A549 (cell line): ENCODE data around the gene ESR2. TPM values are rescaled to one million over a fixed set of nuclear protein-coding genes. Genes with fewer than 3 reads are reported as not detected.

Experiments
- ATAC-seq, 2 experiments: fragments of 200-7000 bp in 1 of 2; fragments of >200 bp in 1 of 2; cut with Nextera tagmentation in 1 of 2; cut with Tn5 transposase in 1 of 2; 3 replicates each; pipeline versions ENCODE4 v1.8.0 to v1.9.1; 2018 to 2020; ENCODE audit warnings: mild to moderate bottlenecking in 1 of 2, moderate library complexity in 1 of 2
- CTCF ChIA-PET: fragments of 300-600 bp; sonication (Branson Sonifier 250); formaldehyde crosslinking; extraction: SDS; loops from one replicate; lab custom pipeline; 2021; ENCODE audit warnings: antibody characterized with exemption, inconsistent platforms; lab: Yijun Ruan, JAX
- POLR2A ChIA-PET: fragments of 350-600 bp; formaldehyde crosslinking; extraction: SDS; loops from one replicate; lab custom pipeline; 2021; ENCODE audit warnings: antibody characterized with exemption, inconsistent platforms; lab: Yijun Ruan, JAX
- DNase-seq, 2 experiments: peaks; one replicate each; pipeline versions ENCODE4 v3.0.0 to v3.0.0-alpha.2; 2011 to 2016; ENCODE audit warnings: low read depth in 1 of 2, low spot score in 1 of 2
- FAIRE-seq: peaks from 2 replicates; lab custom pipeline; 2011; peaks lifted over from hg19 to GRCh38; lab: Jason Lieb, UNC
- H3K27ac ChIP-seq, 2 experiments: fragments of >200 bp; sonication (Bioruptor Twin); formaldehyde crosslinking; 3 replicates each; pipeline ENCODE4 v1.5.1; 2016 to 2017
- H3K4me1 ChIP-seq: fragments of >200 bp; sonication (Bioruptor Twin); formaldehyde crosslinking; 3 replicates; pipeline ENCODE4 v1.6.1; 2016
- H3K4me2 ChIP-seq: fragments of >200 bp; sonication (Bioruptor Twin); formaldehyde crosslinking; 3 replicates; pipeline ENCODE4 v1.6.1; 2016
- H3K4me3 ChIP-seq: fragments of >200 bp; sonication (Bioruptor Twin); formaldehyde crosslinking; 3 replicates; pipeline ENCODE4 v1.5.1; 2016
- H3K9me3 ChIP-seq: fragments of >200 bp; sonication (Bioruptor Twin); formaldehyde crosslinking; 3 replicates; pipeline ENCODE4 v1.6.1; 2016
- BHLHE40 ChIP-seq: IDR thresholded peaks from 2 replicates; pipeline ENCODE4 v1.6.1; 2012; ENCODE audit warnings: low read depth, low read length, inconsistent platforms
- CBX2 ChIP-seq: fragments of 200-600 bp; sonication (generic); IDR thresholded peaks from 2 replicates; pipeline ENCODE4 v1.6.1; 2016; ENCODE audit warnings: low read depth, mild to moderate bottlenecking, borderline replicate concordance
- CBX8 ChIP-seq: fragments of 200-600 bp; sonication (generic); IDR thresholded peaks from 2 replicates; pipeline ENCODE4 v1.6.1; 2016
- CHD4 ChIP-seq: fragments of 200-600 bp; sonication (generic); IDR thresholded peaks from 2 replicates; pipeline ENCODE4 v1.6.1; 2016; ENCODE audit warnings: antibody characterized with exemption, mild to moderate bottlenecking, borderline replicate concordance
- ELK1 ChIP-seq: fragments of 150-350 bp; IDR thresholded peaks from 2 replicates; pipeline ENCODE4 v1.6.1; 2014; ENCODE audit warnings: low read depth, mild to moderate bottlenecking, low read length
- HEYL ChIP-seq: fragments of 250-450 bp; sonication (Bioruptor Pico); IDR thresholded peaks from 2 replicates; pipeline ENCODE4 v1.8.0; 2021; ENCODE audit warnings: mild to moderate bottlenecking, moderate library complexity
- HOXA7 ChIP-seq: fragments of 250-450 bp; sonication (Bioruptor Pico); IDR thresholded peaks from 2 replicates; pipeline ENCODE4 v1.5.0; 2020; ENCODE audit warnings: mild to moderate bottlenecking, moderate library complexity
- JUNB ChIP-seq: fragments of >200 bp; sonication (Bioruptor Twin); formaldehyde crosslinking; IDR thresholded peaks from 2 replicates; pipeline ENCODE4 v1.6.1; 2016
- KDM1A ChIP-seq: fragments of 200-600 bp; sonication (generic); IDR thresholded peaks from 2 replicates; pipeline ENCODE4 v1.6.1; 2016; ENCODE audit warnings: low read depth, mild to moderate bottlenecking
- KDM5A ChIP-seq: fragments of 200-600 bp; sonication (generic); IDR thresholded peaks from 2 replicates; pipeline ENCODE4 v1.6.1; 2016; ENCODE audit warnings: antibody characterized with exemption, mild to moderate bottlenecking
- MAX ChIP-seq: IDR thresholded peaks from 2 replicates; pipeline ENCODE4 v1.6.1; 2012
- NFE2L2 ChIP-seq: fragments of 150-350 bp; conservative IDR thresholded peaks from 2 replicates; pipeline ENCODE4 v1.6.1; 2014; ENCODE audit warnings: low read length
- PHF8 ChIP-seq: fragments of 200-600 bp; sonication (generic); IDR thresholded peaks from 2 replicates; pipeline ENCODE4 v1.6.1; 2016; ENCODE audit warnings: low read depth, mild to moderate bottlenecking, antibody characterized with exemption, moderate library complexity, borderline replicate concordance
- POLR2A ChIP-seq: IDR thresholded peaks from 2 replicates; pipeline ENCODE4 v1.6.1; 2012; ENCODE audit warnings: mild to moderate bottlenecking, low read length
- RAD21 ChIP-seq, 2 experiments: fragments of >200 bp in 1 of 2; sonication (Bioruptor Twin) in 1 of 2; formaldehyde crosslinking in 1 of 2; IDR thresholded peaks in 1 of 2; conservative IDR thresholded peaks in 1 of 2; 2 replicates in 1 of 2; 3 replicates in 1 of 2; pipeline ENCODE4 v1.6.1; 2012 to 2018; ENCODE audit warnings: inconsistent platforms in 1 of 2
- RARB ChIP-seq: fragments of 250-450 bp; sonication (Bioruptor Pico); IDR thresholded peaks from 2 replicates; pipeline ENCODE4 v1.8.0; 2021; ENCODE audit warnings: mild to moderate bottlenecking, moderate library complexity
- RCOR1 ChIP-seq: fragments of 150-350 bp; IDR thresholded peaks from 2 replicates; pipeline ENCODE4 v1.6.1; 2014; ENCODE audit warnings: antibody characterized with exemption, low read length, low read depth
- SMC3 ChIP-seq: fragments of >200 bp; sonication (Bioruptor Twin); formaldehyde crosslinking; IDR thresholded peaks from 3 replicates; pipeline ENCODE4 v1.6.1; 2018; ENCODE audit warnings: inconsistent platforms
- SREBF2 ChIP-seq: fragments of 450-650 bp; IDR thresholded peaks from 2 replicates; pipeline ENCODE4 v1.6.1; 2014; ENCODE audit warnings: mild to moderate bottlenecking, moderate library complexity
- USF2 ChIP-seq: fragments of 450-650 bp; IDR thresholded peaks from 2 replicates; pipeline ENCODE4 v1.6.1; 2014; ENCODE audit warnings: antibody characterized with exemption
- ZNF302 ChIP-seq: fragments of 250-450 bp; sonication (Bioruptor Pico); IDR thresholded peaks from 2 replicates; pipeline ENCODE4 v1.9.0; 2021; ENCODE audit warnings: inconsistent platforms, mild to moderate bottlenecking, moderate library complexity
- WGBS: methylation state at CpG from one replicate; pipeline ENCODE4 v1.1.6; 2017; ENCODE audit errors: missing lambda C conversion rate; 5-methylcytosine and 5-hydroxymethylcytosine counted together
- polyA minus RNA-seq: library from RNA; depleted of rRNA, polyadenylated mRNA; stranded (reverse); fragments of >200 nt; gene quantifications from 2 replicates; pipeline ENCODE4 v1.2.3, GENCODE V29; 2011; rRNA and poly(A)+ RNA removed
- polyA plus RNA-seq, 4 experiments: library from polyadenylated mRNA; depleted of rRNA in 3 of 4; stranded (reverse); fragments of >200 nt; fragmentation: RNase III in 1 of 4; extraction: RNeasy Plus Mini Kit Qiagen cat#74134 plus additional on column Dnase treatment in 1 of 4; gene quantifications; 2 replicates in 3 of 4; 3 replicates in 1 of 4; pipeline ENCODE4 v1.2.3, GENCODE V29; 2011 to 2017
- TF ChIP-seq, protein P1 (sequence below): IDR thresholded peaks from 2 replicates; pipeline ENCODE4 v1.6.1; 2012
- TF ChIP-seq, protein P2 (sequence below): fragments of >200 bp; sonication (Bioruptor Twin); formaldehyde crosslinking; IDR thresholded peaks from 2 replicates; pipeline ENCODE4 v1.6.1; 2016
- TF ChIP-seq, protein P3 (sequence below): fragments of >200 bp; sonication (Bioruptor Twin); formaldehyde crosslinking; IDR thresholded peaks from 3 replicates; pipeline ENCODE4 v1.6.1; 2016
- TF ChIP-seq, protein P4 (sequence below): fragments of 250-450 bp; sonication (Bioruptor Pico); IDR thresholded peaks from 2 replicates; pipeline ENCODE4 v1.5.0; 2021; ENCODE audit warnings: mild to moderate bottlenecking, moderate library complexity, borderline replicate concordance

Gene ESR2
- polyA plus RNA-seq (2011; rRNA removed): 0.05 and 0.07 TPM in 2 replicates
- polyA plus RNA-seq (2012; cell fraction: cytosol; rRNA removed): 0.03 and 0.04 TPM in 2 replicates
- polyA plus RNA-seq (2012; cell fraction: nucleus; rRNA removed): 0.12 TPM in 2 replicates
- polyA plus RNA-seq (2017; fragmentation: RNase III; extraction: RNeasy Plus Mini Kit Qiagen cat#74134 plus additional on column Dnase treatment): 0.06 to 0.09 TPM (median 0.07 TPM) in 3 replicates
- 0.12 and 0.19 TPM in 2 replicates for polyA minus RNA-seq

DNA sequence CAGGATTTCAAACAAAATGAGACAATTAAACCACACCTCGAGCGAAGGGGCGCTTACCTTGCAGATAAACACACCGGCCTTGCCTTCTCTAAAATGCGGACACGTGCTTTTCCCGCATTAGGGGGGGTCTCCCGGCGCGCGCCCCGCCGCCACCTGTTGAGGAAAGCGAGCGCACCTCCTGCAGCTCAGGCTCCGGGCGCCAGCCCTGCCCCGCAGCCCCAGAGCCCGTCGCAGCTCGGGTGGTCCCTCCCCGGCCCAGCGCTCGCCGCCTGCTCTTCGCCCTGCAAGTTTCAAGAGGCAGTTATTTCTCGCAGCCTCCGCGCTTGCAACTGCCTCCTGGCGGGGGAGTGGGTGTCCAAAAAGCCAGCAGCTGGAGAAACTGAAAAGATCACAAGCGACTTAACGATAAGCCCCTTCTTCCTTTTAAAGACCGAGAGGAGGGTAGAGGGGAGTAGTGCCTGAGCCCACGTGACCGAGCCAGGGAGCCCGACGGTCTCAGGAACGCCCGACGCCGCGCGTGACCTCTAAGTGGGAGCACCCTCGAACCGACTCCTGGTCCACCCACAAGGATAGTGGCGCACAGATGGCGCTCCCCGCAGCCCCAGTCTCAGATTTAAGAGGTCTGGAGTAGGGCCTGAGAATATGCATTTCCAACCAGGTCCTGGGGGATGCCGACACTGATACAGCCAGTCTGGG lies at the start of gene ESR2:
TSS of gene ESR2 (minus strand) at position 396 of the 696 bp plus-strand sequence. CDS start 11,386 bp downstream, outside the sequence.
- ChIA-PET POLR2A (no interaction called here), CTCF (interaction anchor here (0.6 to 5.3 kb wide), 42 partner anchors 9 to 906 kb away, joined by 3 to 100 read pairs (median 4); no protein-coding TSS in a partner anchor)
- Histone ChIP-seq H3K4me3 (peak within 1 kb of the TSS; percentile 43), H3K4me1 (0 out of 3 replicates have a peak, but pooled peaks cover 3% of the 10 kb centered on the region), H3K4me2 (peak within 1 kb of the TSS; percentile 89), H3K9me3 (no peaks in the 10 kb centered on the region), H3K27ac (peak within 1 kb of the TSS; percentile 20 to 28; a peak in 2 of 6 replicates)
- WGBS: 33% methylated on average over 33 of the region's 49 CpGs
- TF ChIP-seq RAD21 (conservative IDR thresholded peaks at IDR 0.05 in 1 of 2, IDR thresholded peaks at IDR 0.05 in 1 of 2): no peak
- TF ChIP-seq CBX2: no peak
- no peak for TF ChIP-seq SREBF2
- no peak for TF ChIP-seq HEYL (CRISPR knock-in tag)
- peak; percentile 63 for TF ChIP-seq USF2
- TF ChIP-seq CHD4: no peak
- TF ChIP-seq, protein P1, sequence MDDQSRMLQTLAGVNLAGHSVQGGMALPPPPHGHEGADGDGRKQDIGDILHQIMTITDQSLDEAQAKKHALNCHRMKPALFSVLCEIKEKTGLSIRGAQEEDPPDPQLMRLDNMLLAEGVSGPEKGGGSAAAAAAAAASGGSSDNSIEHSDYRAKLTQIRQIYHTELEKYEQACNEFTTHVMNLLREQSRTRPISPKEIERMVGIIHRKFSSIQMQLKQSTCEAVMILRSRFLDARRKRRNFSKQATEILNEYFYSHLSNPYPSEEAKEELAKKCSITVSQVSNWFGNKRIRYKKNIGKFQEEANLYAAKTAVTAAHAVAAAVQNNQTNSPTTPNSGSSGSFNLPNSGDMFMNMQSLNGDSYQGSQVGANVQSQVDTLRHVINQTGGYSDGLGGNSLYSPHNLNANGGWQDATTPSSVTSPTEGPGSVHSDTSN: no peak
- TF ChIP-seq SMC3: no peak
- FAIRE-seq: no peak
- DNase-seq: peak; percentile 13 to 15
- ATAC-seq: peak; percentile 52 to 62

GRCh38 chr14:64340560-64341196 lies 46.5 kb upstream of the ESR2 start:
- H3K4me3 ChIP-seq: no peak overlapping the region
- ChIA-PET CTCF (interaction anchor here (0.7 to 8.7 kb wide), 3 partner anchors 89 to 164 kb away, joined by 3 to 93 read pairs (median 5); partner anchors contain the start of gene ZBTB1), POLR2A (no interaction called here)
- no peak overlapping the region for H3K27ac ChIP-seq
- DNase-seq (no peak), ATAC-seq (no peak), FAIRE-seq (no peak)
- no peak overlapping the region for H3K4me2 ChIP-seq
- H3K4me1 ChIP-seq: peaks cover 17% of the 10 kb centered on the region
- peaks cover 9% of the 10 kb centered on the region; the same call in 2 of the 3 replicates for H3K9me3 ChIP-seq
- WGBS: 91% methylated on average over 8 of the region's 8 CpGs
- TF ChIP-seq RAD21 (conservative IDR thresholded peaks at IDR 0.05 in 1 of 2, IDR thresholded peaks at IDR 0.05 in 1 of 2) (no peak), MAX (no peak), RCOR1 (no peak), BHLHE40 (no peak), PHF8 (no peak), RARB (CRISPR knock-in tag) (no peak), POLR2A (no peak), SMC3 (no peak), CBX8 (no peak), KDM1A (no peak), KDM5A (no peak), ZNF302 (CRISPR knock-in tag) (no peak), ELK1 (no peak), NFE2L2 (no peak), HOXA7 (CRISPR knock-in tag) (no peak), JUNB (no peak)
- TF ChIP-seq, protein P2, sequence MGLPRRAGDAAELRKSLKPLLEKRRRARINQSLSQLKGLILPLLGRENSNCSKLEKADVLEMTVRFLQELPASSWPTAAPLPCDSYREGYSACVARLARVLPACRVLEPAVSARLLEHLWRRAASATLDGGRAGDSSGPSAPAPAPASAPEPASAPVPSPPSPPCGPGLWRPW: no peak
- TF ChIP-seq, protein P1: no peak
- TF ChIP-seq, protein P3, sequence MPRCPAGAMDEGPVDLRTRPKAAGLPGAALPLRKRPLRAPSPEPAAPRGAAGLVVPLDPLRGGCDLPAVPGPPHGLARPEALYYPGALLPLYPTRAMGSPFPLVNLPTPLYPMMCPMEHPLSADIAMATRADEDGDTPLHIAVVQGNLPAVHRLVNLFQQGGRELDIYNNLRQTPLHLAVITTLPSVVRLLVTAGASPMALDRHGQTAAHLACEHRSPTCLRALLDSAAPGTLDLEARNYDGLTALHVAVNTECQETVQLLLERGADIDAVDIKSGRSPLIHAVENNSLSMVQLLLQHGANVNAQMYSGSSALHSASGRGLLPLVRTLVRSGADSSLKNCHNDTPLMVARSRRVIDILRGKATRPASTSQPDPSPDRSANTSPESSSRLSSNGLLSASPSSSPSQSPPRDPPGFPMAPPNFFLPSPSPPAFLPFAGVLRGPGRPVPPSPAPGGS: no peak
- TF ChIP-seq, protein P4, sequence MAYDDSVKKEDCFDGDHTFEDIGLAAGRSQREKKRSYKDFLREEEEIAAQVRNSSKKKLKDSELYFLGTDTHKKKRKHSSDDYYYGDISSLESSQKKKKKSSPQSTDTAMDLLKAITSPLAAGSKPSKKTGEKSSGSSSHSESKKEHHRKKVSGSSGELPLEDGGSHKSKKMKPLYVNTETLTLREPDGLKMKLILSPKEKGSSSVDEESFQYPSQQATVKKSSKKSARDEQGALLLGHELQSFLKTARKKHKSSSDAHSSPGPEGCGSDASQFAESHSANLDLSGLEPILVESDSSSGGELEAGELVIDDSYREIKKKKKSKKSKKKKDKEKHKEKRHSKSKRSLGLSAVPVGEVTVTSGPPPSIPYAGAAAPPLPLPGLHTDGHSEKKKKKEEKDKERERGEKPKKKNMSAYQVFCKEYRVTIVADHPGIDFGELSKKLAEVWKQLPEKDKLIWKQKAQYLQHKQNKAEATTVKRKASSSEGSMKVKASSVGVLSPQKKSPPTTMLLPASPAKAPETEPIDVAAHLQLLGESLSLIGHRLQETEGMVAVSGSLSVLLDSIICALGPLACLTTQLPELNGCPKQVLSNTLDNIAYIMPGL: no peak
- TF ChIP-seq, all 56 proteins: peak for 0
